ENCODE data around the gene RER1. TPM values are rescaled to one million over a fixed set of nuclear protein-coding genes. Genes with fewer than 3 reads are reported as not detected.

The RER1 gene
- total RNA-seq, 4 donors from 2014 or later = 56.9 to 86.5 (median 81.4) TPM

- peaks cover 66% of the 10 kb centered on the region for H3K36me3 ChIP-seq
- DNase-seq (ENCODE audit: low spot score in 2 of 2) = no peak
- no peaks in the 10 kb centered on the region for H3K27me3 ChIP-seq
- peaks cover 15% of the 10 kb centered on the region for H3K4me1 ChIP-seq
- no peaks in the 10 kb centered on the region for H3K9me3 ChIP-seq
- TF ChIP-seq CTCF (IDR thresholded peaks at IDR 0.05) (no peak), POLR2AphosphoS5 (IDR thresholded peaks at IDR 0.05) (no peak), POLR2A (IDR thresholded peaks at IDR 0.05) (no peak), EP300 (IDR thresholded peaks at IDR 0.05) (no peak)
- no peak overlapping the region for H3K4me3 ChIP-seq
- WGBS = 92% methylated on average over 2 of the region's 24 CpGs
- H3K27ac ChIP-seq = no peak overlapping the region
Measured at GRCh38 chr1:2408456-2408855, 16.8 kb downstream of the RER1 start.

- H3K36me3 ChIP-seq = peaks cover 62% of the 10 kb centered on the region
- 92% methylated on average over 12 of the region's 13 CpGs for WGBS
- H3K4me3 ChIP-seq = no peak overlapping the region
- no peaks in the 10 kb centered on the region for H3K9me3 ChIP-seq
- TF ChIP-seq POLR2AphosphoS5 (IDR thresholded peaks at IDR 0.05) = no peak
- TF ChIP-seq CTCF (IDR thresholded peaks at IDR 0.05) = no peak
- no peak for TF ChIP-seq POLR2A (IDR thresholded peaks at IDR 0.05)
- no peak for TF ChIP-seq EP300 (IDR thresholded peaks at IDR 0.05)
- no peak overlapping the region for H3K27ac ChIP-seq
- H3K4me1 ChIP-seq = peaks cover 20% of the 10 kb centered on the region
- no peaks in the 10 kb centered on the region for H3K27me3 ChIP-seq
- no peak for DNase-seq (ENCODE audit: low spot score in 2 of 2)
Measured at GRCh38 chr1:2408859-2409276, 17.2 kb downstream of the RER1 start.

GRCh38 chr1:2409745-2410144 is 18.1 kb downstream of the RER1 start:
- Histone ChIP-seq H3K36me3 (peaks cover 53% of the 10 kb centered on the region), H3K4me3 (no peak overlapping the region), H3K9me3 (no peaks in the 10 kb centered on the region), H3K27ac (no peak overlapping the region), H3K27me3 (no peaks in the 10 kb centered on the region), H3K4me1 (peaks cover 28% of the 10 kb centered on the region)
- 86% methylated on average over 12 of the region's 12 CpGs for WGBS
- TF ChIP-seq POLR2A (IDR thresholded peaks at IDR 0.05) = no peak
- no peak for TF ChIP-seq EP300 (IDR thresholded peaks at IDR 0.05)
- no peak for TF ChIP-seq POLR2AphosphoS5 (IDR thresholded peaks at IDR 0.05)
- TF ChIP-seq CTCF (IDR thresholded peaks at IDR 0.05) = no peak
- no peak for DNase-seq (ENCODE audit: low spot score in 2 of 2)

- peaks cover 10% of the 10 kb centered on the region for H3K27me3 ChIP-seq
- WGBS = 0% methylated on average over 17 of the region's 38 CpGs
- peak in 1 of 2 donors; percentile 81 for DNase-seq (ENCODE audit: low spot score in 2 of 2)
- H3K27ac ChIP-seq = peak overlapping the region; percentile 88
- H3K9me3 ChIP-seq = no peaks in the 10 kb centered on the region
- H3K4me1 ChIP-seq = peaks cover 42% of the 10 kb centered on the region
- no peak for TF ChIP-seq POLR2AphosphoS5 (IDR thresholded peaks at IDR 0.05)
- peaks cover 32% of the 10 kb centered on the region for H3K36me3 ChIP-seq
- peak overlapping the region; percentile 85 for H3K4me3 ChIP-seq
Measured at GRCh38 chr1:2411801-2412394, 20.3 kb downstream of the RER1 start.

GRCh38 chr1:2412395-2412772 is 20.7 kb downstream of the RER1 start, which contains the start of gene PEX10:
Gene PEX10 (minus strand): TSS chr1:2412564. CDS start chr1:2412502, 62 bp downstream.
- peaks cover 14% of the 10 kb centered on the region for H3K27me3 ChIP-seq
- peak in 2 of 3 donors; percentile 7 to 13 for TF ChIP-seq POLR2AphosphoS5 (IDR thresholded peaks at IDR 0.05)
- no peak for TF ChIP-seq CTCF (IDR thresholded peaks at IDR 0.05)
- WGBS = no CpG with 5 or more reads among the region's 55 CpGs
- H3K4me3 ChIP-seq = peak within 1 kb of the TSS; percentile 85
- H3K9me3 ChIP-seq = no peaks in the 10 kb centered on the region
- H3K27ac ChIP-seq = peak within 1 kb of the TSS; percentile 88
- DNase-seq (ENCODE audit: low spot score in 2 of 2) = peak; percentile 98 to 99
- peaks cover 27% of the 10 kb centered on the region for H3K36me3 ChIP-seq
- peaks cover 47% of the 10 kb centered on the region for H3K4me1 ChIP-seq
